Testis (tissue), 3 donors: Measurements from ENCODE around the gene MEF2B. TPM values are rescaled to one million over a fixed set of nuclear protein-coding genes. Genes with fewer than 3 reads are reported as not detected.
A peak's percentile ranks its signal among the peaks of the same experiment; 100 is the strongest.

Experiments used
- DNase-seq: peaks from one replicate; pipeline ENCODE4 v3.0.0-alpha.2; 2019
- H3K27ac ChIP-seq, 2 donors: fragments of 200-600 bp; sonication (generic); one replicate each; pipeline ENCODE4 v1.5.1; 2019
- H3K27me3 ChIP-seq: fragments of 200-600 bp; sonication (generic); one replicate; pipeline ENCODE4 v1.5.1; 2019
- H3K36me3 ChIP-seq: fragments of 200-600 bp; sonication (generic); one replicate; pipeline ENCODE4 v1.5.1; 2017; ENCODE audit warnings: low read depth; ENCODE audit errors: missing control alignments
- H3K4me1 ChIP-seq: fragments of 200-600 bp; sonication (generic); one replicate; pipeline ENCODE4 v1.5.1; 2019
- H3K4me3 ChIP-seq, 2 donors: fragments of 200-600 bp; sonication (generic); one replicate each; pipeline ENCODE4 v1.5.1; 2017 to 2019
- H3K9me3 ChIP-seq: fragments of 200-600 bp; sonication (generic); one replicate; pipeline ENCODE4 v1.5.1; 2017
- POLR2A ChIP-seq: fragments of 450-650 bp; IDR thresholded peaks from one replicate; pipeline ENCODE4 v1.6.1; 2017; ENCODE audit warnings: antibody characterized with exemption, mild to moderate bottlenecking, moderate library complexity
- WGBS, 2 donors: methylation state at CpG; one replicate each; pipeline ENCODE4 v1.1.5; 2018; 5-methylcytosine and 5-hydroxymethylcytosine counted together
- intact Hi-C: fragments of 100-400 bp; cut with DNase I; formaldehyde crosslinking; loops from one replicate; pipeline ENCODE4 v1.15.1; 2023; ENCODE audit warnings: low total_unique reads
- polyA plus RNA-seq: library from polyadenylated mRNA; stranded (reverse); fragments of 350-450 nt; fragmentation: Illumina TruSeq; extraction: RNeasy Lipid Tissue Mini Kit (QIAGEN cat#74804); gene quantifications from one replicate; pipeline ENCODE4 v1.2.3, GENCODE V29; 2014; ENCODE audit warnings: low read depth, low replicate concordance; ENCODE audit not compliant: insufficient read depth
- total RNA-seq, 2 donors: library from RNA; depleted of rRNA; stranded (reverse); fragments of >200 nt; gene quantifications; one replicate each; pipeline ENCODE4 v1.2.3, GENCODE V29; 2016
- TF ChIP-seq, protein P1 (sequence below), 3 experiments: fragments of 450-650 bp in 2 of 3; fragments of 200-600 bp in 1 of 3; sonication (generic) in 1 of 3; IDR thresholded peaks; one replicate each; pipeline ENCODE4 v1.5.1; 2016 to 2019; ENCODE audit warnings: antibody characterized with exemption in 3 of 3, mild to moderate bottlenecking in 2 of 3, moderate library complexity in 1 of 3

The MEF2B gene
- total and polyA plus RNA-seq, 3 donors from 2014 or later: 3.0 to 5.7 (median 3.1) TPM

DNA sequence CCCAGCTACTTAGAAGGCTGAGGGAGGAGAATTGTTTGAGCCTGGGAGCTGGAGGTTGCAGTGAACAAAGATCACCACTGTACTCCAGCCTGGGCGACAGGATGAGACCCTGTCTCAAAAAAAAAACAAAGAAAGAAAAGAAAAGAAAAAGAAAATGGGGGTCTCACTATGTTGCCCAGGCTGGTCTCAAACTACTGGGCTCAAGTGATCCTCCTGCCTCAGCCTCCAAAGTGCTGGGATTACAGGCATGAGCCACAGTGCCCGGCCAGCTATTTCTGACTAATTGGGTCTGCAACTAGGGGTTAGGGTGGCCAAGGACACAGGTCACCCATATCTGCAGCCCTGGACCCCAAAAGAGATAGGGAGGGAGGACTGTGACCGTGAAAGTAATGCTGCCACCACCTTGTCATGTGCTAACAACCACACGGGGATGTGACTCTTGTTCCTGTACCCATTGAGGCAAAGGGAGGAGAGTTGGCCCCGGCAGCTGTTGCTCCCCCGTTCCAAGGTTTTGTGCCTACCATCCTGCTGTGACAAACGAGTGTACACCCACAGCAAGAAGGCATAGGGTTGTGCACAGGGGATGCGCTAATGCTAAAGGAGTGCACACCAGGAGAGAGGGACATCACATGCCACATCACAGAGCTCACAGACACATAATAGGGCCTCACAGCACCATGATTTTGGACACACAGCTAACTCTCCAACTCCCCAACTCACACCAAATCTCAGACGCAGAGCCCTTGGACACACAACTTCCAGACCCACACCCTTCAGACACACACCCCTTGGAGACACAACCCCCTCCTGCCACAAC is 619 bp downstream of the MEF2B start:
- Histone ChIP-seq H3K27me3 (no peaks in the 10 kb centered on the region), H3K9me3 (no peaks in the 10 kb centered on the region), H3K36me3 (no peaks in the 10 kb centered on the region), H3K4me1 (no peaks in the 10 kb centered on the region), H3K4me3 (peak overlapping the region in 1 of 2 donors; percentile 43), H3K27ac (no peak overlapping the region)
- intact Hi-C loops: no loop called here
- DNase-seq: no peak
- WGBS, 2 donors: 75 to 78% methylated on average over 5 to 9 of the region's 9 CpGs
- TF ChIP-seq, protein P1, sequence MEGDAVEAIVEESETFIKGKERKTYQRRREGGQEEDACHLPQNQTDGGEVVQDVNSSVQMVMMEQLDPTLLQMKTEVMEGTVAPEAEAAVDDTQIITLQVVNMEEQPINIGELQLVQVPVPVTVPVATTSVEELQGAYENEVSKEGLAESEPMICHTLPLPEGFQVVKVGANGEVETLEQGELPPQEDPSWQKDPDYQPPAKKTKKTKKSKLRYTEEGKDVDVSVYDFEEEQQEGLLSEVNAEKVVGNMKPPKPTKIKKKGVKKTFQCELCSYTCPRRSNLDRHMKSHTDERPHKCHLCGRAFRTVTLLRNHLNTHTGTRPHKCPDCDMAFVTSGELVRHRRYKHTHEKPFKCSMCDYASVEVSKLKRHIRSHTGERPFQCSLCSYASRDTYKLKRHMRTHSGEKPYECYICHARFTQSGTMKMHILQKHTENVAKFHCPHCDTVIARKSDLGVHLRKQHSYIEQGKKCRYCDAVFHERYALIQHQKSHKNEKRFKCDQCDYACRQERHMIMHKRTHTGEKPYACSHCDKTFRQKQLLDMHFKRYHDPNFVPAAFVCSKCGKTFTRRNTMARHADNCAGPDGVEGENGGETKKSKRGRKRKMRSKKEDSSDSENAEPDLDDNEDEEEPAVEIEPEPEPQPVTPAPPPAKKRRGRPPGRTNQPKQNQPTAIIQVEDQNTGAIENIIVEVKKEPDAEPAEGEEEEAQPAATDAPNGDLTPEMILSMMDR (IDR thresholded peaks at IDR 0.05): no peak
- no peak for TF ChIP-seq POLR2A

DNA sequence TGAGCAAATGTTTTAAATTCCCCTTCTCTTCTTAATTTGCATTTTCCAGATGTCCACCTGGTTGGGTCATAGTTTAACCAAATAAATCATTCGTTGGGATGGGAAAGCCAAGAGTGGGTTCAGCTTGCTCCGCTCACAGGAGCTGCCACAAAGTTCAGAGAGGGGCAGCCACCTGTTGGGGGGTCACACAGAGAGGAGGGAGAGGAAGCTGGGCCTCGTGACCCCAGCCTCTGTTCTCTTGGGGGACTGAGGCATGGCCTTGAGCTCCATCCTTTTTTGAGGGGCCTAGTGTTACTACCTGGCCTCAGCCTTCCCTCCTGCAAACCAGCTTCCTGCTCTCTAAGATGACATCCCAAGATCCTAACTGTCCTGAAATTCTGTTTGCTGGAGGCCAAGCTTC is 2.5 kb downstream of the MEF2B start:
- Histone ChIP-seq H3K9me3 (no peaks in the 10 kb centered on the region), H3K4me1 (no peaks in the 10 kb centered on the region), H3K36me3 (no peaks in the 10 kb centered on the region), H3K4me3 (no peak overlapping the region), H3K27me3 (no peaks in the 10 kb centered on the region), H3K27ac (no peak overlapping the region)
- WGBS, 2 donors: 78 to 82% methylated on average over 3 of the region's 3 CpGs
- DNase-seq: no peak
- no peak for TF ChIP-seq POLR2A
- TF ChIP-seq, protein P1 (IDR thresholded peaks at IDR 0.05): no peak
- intact Hi-C loops: no loop called here

DNA sequence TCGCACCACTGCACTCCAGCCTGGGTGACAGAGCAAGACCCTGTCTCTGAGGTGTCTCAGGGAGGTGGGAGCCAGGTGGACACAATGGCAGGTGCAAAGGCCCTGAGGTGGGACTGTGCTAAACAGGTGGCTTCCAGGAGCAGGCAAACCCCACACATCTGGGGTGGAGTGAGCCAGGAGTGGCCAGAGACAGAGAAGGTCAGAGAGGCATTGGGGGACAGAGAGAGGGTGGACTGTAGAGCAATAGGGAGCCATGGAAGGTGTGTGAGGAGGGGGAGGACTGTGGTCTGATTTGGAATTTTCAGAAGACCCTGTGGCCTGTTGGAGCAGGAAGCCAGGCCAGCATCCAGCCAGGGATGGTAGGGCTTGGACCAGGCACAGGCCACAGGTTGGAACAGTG is 4.7 kb downstream of the MEF2B start:
- DNase-seq: no peak
- TF ChIP-seq POLR2A: no peak
- TF ChIP-seq, protein P1 (IDR thresholded peaks at IDR 0.05): no peak
- Histone ChIP-seq H3K4me1 (no peaks in the 10 kb centered on the region), H3K9me3 (no peaks in the 10 kb centered on the region), H3K4me3 (no peak overlapping the region), H3K27ac (no peak overlapping the region), H3K27me3 (no peaks in the 10 kb centered on the region), H3K36me3 (no peaks in the 10 kb centered on the region)
- WGBS, 2 donors: 100% methylated on average over 1 of the region's 1 CpG; no CpG with 5 or more reads in 1 of the 2 donors
- intact Hi-C loops: no loop called here

DNA sequence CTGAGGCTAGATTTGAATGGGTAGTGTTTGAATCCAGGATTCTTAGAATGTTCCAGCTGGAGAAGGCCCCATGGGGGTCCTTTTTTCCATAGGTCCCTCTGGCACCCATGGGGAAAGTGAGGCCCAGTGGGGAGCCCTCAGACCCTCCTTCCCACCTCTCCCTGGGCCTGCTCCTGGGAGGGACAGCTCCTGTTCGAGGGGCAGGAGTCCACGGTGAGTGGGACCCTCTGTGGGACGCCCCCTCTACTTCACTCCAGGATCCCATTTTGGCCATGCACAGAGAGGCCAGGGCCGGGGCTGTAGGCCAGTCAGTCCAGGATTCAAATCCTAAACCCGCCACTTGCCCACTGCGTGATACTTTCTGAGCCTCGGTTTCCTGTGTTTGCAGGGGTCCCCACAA is 7.6 kb downstream of the MEF2B start:
- H3K36me3 ChIP-seq: no peaks in the 10 kb centered on the region
- H3K4me1 ChIP-seq: no peaks in the 10 kb centered on the region
- no peak for TF ChIP-seq POLR2A
- TF ChIP-seq, protein P1 (IDR thresholded peaks at IDR 0.05): no peak
- no peak for DNase-seq
- intact Hi-C loops: no loop called here
- H3K27ac ChIP-seq: no peak overlapping the region
- H3K27me3 ChIP-seq: no peaks in the 10 kb centered on the region
- WGBS, 2 donors: 82 to 83% methylated on average over 4 to 7 of the region's 7 CpGs
- no peak overlapping the region for H3K4me3 ChIP-seq
- H3K9me3 ChIP-seq: no peaks in the 10 kb centered on the region
